Naive B cell (primary cell): Measurements from ENCODE around the gene PIRT. TPM values are rescaled to one million over a fixed set of nuclear protein-coding genes. Genes with fewer than 3 reads are reported as not detected.

ENCODE experiments used
- ATAC-seq, 2 donors: fragments of 150-1000 bp; cut with Tn5 transposase; 2 replicates each; pipeline ENCODE4 v1.10.0; 2021; ENCODE audit warnings: low read depth in 2 of 2, mild to moderate bottlenecking in 2 of 2, moderate library complexity in 2 of 2
- DNase-seq: peaks from one replicate; pipeline ENCODE4 v3.0.0; 2022
- H3K27ac Mint-ChIP-seq, 6 donors: one replicate each; pipeline ENCODE4 v1.8.0; 2020 to 2022; ENCODE audit warnings: mild to moderate bottlenecking in 6 of 6, mixed read lengths in 6 of 6, moderate library complexity in 5 of 6, inconsistent platforms in 2 of 6
- H3K27me3 Mint-ChIP-seq, 3 donors: one replicate each; pipeline ENCODE4 v1.8.0; 2021 to 2022; ENCODE audit warnings: mixed read lengths in 3 of 3, mild to moderate bottlenecking in 1 of 3
- H3K36me3 Mint-ChIP-seq, 2 donors: one replicate each; pipeline ENCODE4 v1.8.0; 2020 to 2022; ENCODE audit warnings: mixed read lengths in 2 of 2, inconsistent platforms in 1 of 2, mild to moderate bottlenecking in 1 of 2
- H3K4me1 Mint-ChIP-seq, 3 donors: one replicate each; pipeline ENCODE4 v1.8.0; 2020 to 2022; ENCODE audit warnings: mixed read lengths in 3 of 3, inconsistent platforms in 1 of 3, mild to moderate bottlenecking in 1 of 3, moderate library complexity in 1 of 3
- H3K4me3 Mint-ChIP-seq, 8 donors: one replicate each; pipeline ENCODE4 v1.8.0; 2020 to 2022; ENCODE audit warnings: mild to moderate bottlenecking in 8 of 8, mixed read lengths in 8 of 8, moderate library complexity in 8 of 8, inconsistent platforms in 2 of 8
- H3K9me3 Mint-ChIP-seq, 7 donors: one replicate each; pipeline ENCODE4 v1.8.0; 2020 to 2022; ENCODE audit warnings: mixed read lengths in 7 of 7, mild to moderate bottlenecking in 5 of 7, inconsistent platforms in 2 of 7, moderate library complexity in 1 of 7
- polyA plus RNA-seq, 6 donors: library from polyadenylated mRNA; unstranded; fragments of 300-500 nt; fragmentation: Illumina TruSeq; gene quantifications; one replicate each; pipeline ENCODE4 v1.2.3, GENCODE V29; 2021; ENCODE audit warnings: low read depth in 6 of 6

The PIRT gene
- polyA plus RNA-seq, 6 donors from 2014 or later: not detected

GRCh38 chr17:10793256-10793655, 44.6 kb downstream of the PIRT start:
- no peak overlapping the region for H3K4me3 Mint-ChIP-seq
- no peaks in the 10 kb centered on the region for H3K4me1 Mint-ChIP-seq
- H3K36me3 Mint-ChIP-seq: peaks cover 0 to under 1% of the 10 kb centered on the region in 2 donors
- DNase-seq: no peak
- H3K27ac Mint-ChIP-seq: no peak overlapping the region
- no peaks in the 10 kb centered on the region for H3K27me3 Mint-ChIP-seq
- no peak for ATAC-seq
- H3K9me3 Mint-ChIP-seq: no peaks in the 10 kb centered on the region

- no peaks in the 10 kb centered on the region for H3K27me3 Mint-ChIP-seq
- peaks cover 0 to 6% of the 10 kb centered on the region in 2 donors for H3K36me3 Mint-ChIP-seq
- H3K4me1 Mint-ChIP-seq: no peaks in the 10 kb centered on the region
- H3K27ac Mint-ChIP-seq: no peak overlapping the region
- no peaks in the 10 kb centered on the region for H3K9me3 Mint-ChIP-seq
- DNase-seq (no peak), ATAC-seq (no peak)
- H3K4me3 Mint-ChIP-seq: no peak overlapping the region
Measured at GRCh38 chr17:10792151-10792550, 45.7 kb downstream of the PIRT start.

GRCh38 chr17:10790491-10791401, 47.1 kb downstream of the PIRT start:
- no peaks in the 10 kb centered on the region for H3K9me3 Mint-ChIP-seq
- H3K4me3 Mint-ChIP-seq: no peak overlapping the region
- ATAC-seq (no peak), DNase-seq (no peak)
- peaks cover 0 to 6% of the 10 kb centered on the region in 2 donors for H3K36me3 Mint-ChIP-seq
- no peaks in the 10 kb centered on the region for H3K4me1 Mint-ChIP-seq
- peaks cover 0 to 3% (median 0%) of the 10 kb centered on the region in 3 donors for H3K27me3 Mint-ChIP-seq
- H3K27ac Mint-ChIP-seq: no peak overlapping the region

- ATAC-seq (no peak), DNase-seq (no peak)
- peaks cover 0 to 2% (median 0%) of the 10 kb centered on the region in 7 donors for H3K9me3 Mint-ChIP-seq
- H3K27me3 Mint-ChIP-seq: peaks cover 0 to 3% (median 0%) of the 10 kb centered on the region in 3 donors
- no peaks in the 10 kb centered on the region for H3K4me1 Mint-ChIP-seq
- peaks cover 0 to 6% of the 10 kb centered on the region in 2 donors for H3K36me3 Mint-ChIP-seq
- no peak overlapping the region for H3K4me3 Mint-ChIP-seq
- peak overlapping the region in 1 of 6 donors; percentile 88 for H3K27ac Mint-ChIP-seq
Measured at GRCh38 chr17:10789694-10790271, 48.1 kb downstream of the PIRT start.

- DNase-seq (no peak), ATAC-seq (no peak)
- H3K4me3 Mint-ChIP-seq: no peak overlapping the region
- no peak overlapping the region for H3K27ac Mint-ChIP-seq
- H3K36me3 Mint-ChIP-seq: peaks cover 13 to 14% of the 10 kb centered on the region in 2 donors
- peaks cover 8 to 20% (median 10%) of the 10 kb centered on the region in 7 donors for H3K9me3 Mint-ChIP-seq
- H3K27me3 Mint-ChIP-seq: peaks cover 3 to 12% (median 10%) of the 10 kb centered on the region in 3 donors
- H3K4me1 Mint-ChIP-seq: no peaks in the 10 kb centered on the region
Measured at GRCh38 chr17:10787306-10788045, 50.4 kb downstream of the PIRT start.

GRCh38 chr17:10785295-10785694, 52.6 kb downstream of the PIRT start:
- Mint-ChIP-seq H3K9me3 (peaks cover 8 to 21% (median 11%) of the 10 kb centered on the region in 7 donors), H3K27ac (no peak overlapping the region), H3K27me3 (peaks cover 3 to 12% (median 10%) of the 10 kb centered on the region in 3 donors), H3K4me1 (no peaks in the 10 kb centered on the region), H3K36me3 (peaks cover 13 to 18% of the 10 kb centered on the region in 2 donors), H3K4me3 (no peak overlapping the region)
- DNase-seq (no peak), ATAC-seq (no peak)

GRCh38 chr17:10779609-10780008, 58.3 kb downstream of the PIRT start:
- peaks cover 0 to 12% (median 10%) of the 10 kb centered on the region in 3 donors for H3K27me3 Mint-ChIP-seq
- H3K9me3 Mint-ChIP-seq: peaks cover 8 to 21% (median 10%) of the 10 kb centered on the region in 7 donors
- H3K4me3 Mint-ChIP-seq: no peak overlapping the region
- no peak overlapping the region for H3K27ac Mint-ChIP-seq
- no peak for ATAC-seq
- no peak for DNase-seq
- peaks cover 13 to 18% of the 10 kb centered on the region in 2 donors for H3K36me3 Mint-ChIP-seq
- peaks cover 5% of the 10 kb centered on the region in 3 donors for H3K4me1 Mint-ChIP-seq

- Mint-ChIP-seq H3K4me1 (peaks cover 5 to 8% (median 5%) of the 10 kb centered on the region in 3 donors), H3K36me3 (peaks cover 4 to 19% of the 10 kb centered on the region in 2 donors), H3K27me3 (peaks cover 0 to 4% (median 1%) of the 10 kb centered on the region in 3 donors), H3K4me3 (no peak overlapping the region), H3K9me3 (peaks cover 3 to 9% (median 5%) of the 10 kb centered on the region in 7 donors), H3K27ac (peak overlapping the region in 2 of 6 donors; percentile 20 to 64)
- DNase-seq: no peak
- no peak for ATAC-seq
Measured at GRCh38 chr17:10777890-10778289, 60.0 kb downstream of the PIRT start.

- Mint-ChIP-seq H3K9me3 (peaks cover 0 to 7% (median 3%) of the 10 kb centered on the region in 7 donors), H3K36me3 (peaks cover 3 to 17% of the 10 kb centered on the region in 2 donors), H3K27ac (no peak overlapping the region), H3K4me1 (peaks cover 5 to 8% (median 5%) of the 10 kb centered on the region in 3 donors), H3K4me3 (no peak overlapping the region), H3K27me3 (no peaks in the 10 kb centered on the region)
- ATAC-seq: no peak
- DNase-seq: no peak
Measured at GRCh38 chr17:10777131-10777807, 60.6 kb downstream of the PIRT start.

- DNase-seq: no peak
- Mint-ChIP-seq H3K4me3 (peak overlapping the region in 1 of 8 donors; percentile 29), H3K27me3 (no peaks in the 10 kb centered on the region), H3K9me3 (peaks cover 3 to 11% (median 6%) of the 10 kb centered on the region in 7 donors), H3K27ac (peak overlapping the region in 2 of 6 donors; percentile 70 to 84), H3K4me1 (peaks cover 5 to 8% (median 5%) of the 10 kb centered on the region in 3 donors), H3K36me3 (peaks cover 12% of the 10 kb centered on the region in 2 donors)
- peak in 1 of 2 donors; percentile 47 for ATAC-seq
Measured at GRCh38 chr17:10776381-10776780, 61.5 kb downstream of the PIRT start.

- ATAC-seq: no peak
- H3K4me1 Mint-ChIP-seq: peaks cover 5 to 8% (median 5%) of the 10 kb centered on the region in 3 donors
- no peaks in the 10 kb centered on the region for H3K27me3 Mint-ChIP-seq
- peak overlapping the region in 3 of 6 donors; percentile 59 to 84 (median 70) for H3K27ac Mint-ChIP-seq
- peaks cover 4 to 12% (median 7%) of the 10 kb centered on the region in 7 donors for H3K9me3 Mint-ChIP-seq
- peak overlapping the region in 2 of 8 donors; percentile 29 to 65 for H3K4me3 Mint-ChIP-seq
- DNase-seq: no peak
- H3K36me3 Mint-ChIP-seq: peaks cover 12 to 16% of the 10 kb centered on the region in 2 donors
Measured at GRCh38 chr17:10775740-10776356, 62.0 kb downstream of the PIRT start.

GRCh38 chr17:10775058-10775457, 62.8 kb downstream of the PIRT start:
- Mint-ChIP-seq H3K36me3 (peaks cover 12 to 16% of the 10 kb centered on the region in 2 donors), H3K27me3 (no peaks in the 10 kb centered on the region), H3K27ac (peak overlapping the region in 1 of 6 donors; percentile 59)

More at GRCh38 chr17:10775058-10775457, 62.8 kb downstream of the PIRT start:
- Mint-ChIP-seq H3K9me3 (peaks cover 4 to 12% (median 6%) of the 10 kb centered on the region in 7 donors), H3K4me3 (no peak overlapping the region), H3K4me1 (peaks cover 5 to 8% (median 5%) of the 10 kb centered on the region in 3 donors)
- ATAC-seq: no peak
- no peak for DNase-seq
